Loucy (cell line): ENCODE results near the gene RUVBL1.

Experiments
- H2AFZ ChIP-seq: fragments of 200-600 bp; sonication (generic); 2 replicates; pipeline ENCODE4 v1.6.0; 2016; ENCODE audit warnings: antibody characterized with exemption, mild to moderate bottlenecking, low read length, moderate library complexity
- H3F3A ChIP-seq: fragments of 200-600 bp; 2 replicates; pipeline ENCODE4 v1.6.0; 2016; ENCODE audit warnings: antibody characterized with exemption, low read depth, mild to moderate bottlenecking
- H3K27me3 ChIP-seq: fragments of 200-600 bp; sonication (generic); 2 replicates; pipeline ENCODE4 v1.6.1; 2014; ENCODE audit warnings: low read length, mild to moderate bottlenecking; ENCODE audit not compliant: insufficient read depth, poor library complexity, severe bottlenecking
- H3K36me3 ChIP-seq: fragments of 200-600 bp; sonication (generic); 2 replicates; pipeline ENCODE4 v1.6.1; 2016; ENCODE audit warnings: low read length; ENCODE audit not compliant: insufficient read depth
- H3K4me1 ChIP-seq: fragments of 200-600 bp; sonication (generic); 2 replicates; pipeline ENCODE4 v1.5.1; 2014; ENCODE audit warnings: low read length, mild to moderate bottlenecking; ENCODE audit not compliant: insufficient read depth, poor library complexity, severe bottlenecking
- H3K4me2 ChIP-seq: fragments of 200-600 bp; sonication (generic); 2 replicates; pipeline ENCODE4 v1.6.0; 2014; ENCODE audit warnings: antibody characterized with exemption, low read length, low read depth, mild to moderate bottlenecking; ENCODE audit not compliant: poor library complexity, severe bottlenecking
- H3K4me3 ChIP-seq: fragments of 200-600 bp; sonication (generic); 2 replicates; pipeline ENCODE4 v1.5.1; 2014; ENCODE audit warnings: low read length, mild to moderate bottlenecking, mixed read lengths; ENCODE audit not compliant: poor library complexity, severe bottlenecking
- H3K79me2 ChIP-seq: fragments of 200-600 bp; sonication (generic); 2 replicates; pipeline ENCODE4 v1.6.1; 2014; ENCODE audit warnings: low read length; ENCODE audit not compliant: insufficient read depth
- H3K9ac ChIP-seq: fragments of 200-600 bp; sonication (generic); 2 replicates; pipeline ENCODE4 v1.6.0; 2014; ENCODE audit warnings: mild to moderate bottlenecking, low read depth, low read length, moderate library complexity; ENCODE audit not compliant: poor library complexity, severe bottlenecking
- H3K9me2 ChIP-seq: fragments of 200-600 bp; sonication (generic); replicated peaks from 2 replicates; pipeline ENCODE4 v1.6.1; 2016; ENCODE audit warnings: low read depth, low read length, mixed read lengths
- H3K9me3 ChIP-seq: fragments of 200-600 bp; sonication (generic); 2 replicates; pipeline ENCODE4 v1.6.1; 2014; ENCODE audit warnings: mild to moderate bottlenecking, antibody characterized with exemption, low read length, low read depth; ENCODE audit not compliant: insufficient read depth
- H4K20me1 ChIP-seq: fragments of 200-600 bp; sonication (generic); 2 replicates; pipeline ENCODE4 v1.6.0; 2014; ENCODE audit warnings: antibody characterized with exemption, low read length, mild to moderate bottlenecking; ENCODE audit not compliant: insufficient read depth, poor library complexity, severe bottlenecking
- EZH2phosphoT487 ChIP-seq: fragments of 200-600 bp; IDR thresholded peaks from 2 replicates; pipeline ENCODE4 v1.6.1; 2018; ENCODE audit warnings: antibody characterized with exemption, mild to moderate bottlenecking, moderate library complexity, borderline replicate concordance
- TF ChIP-seq, protein P1 (sequence below): fragments of 200-600 bp; sonication (generic); conservative IDR thresholded peaks from 2 replicates; pipeline ENCODE4 v1.5.1; 2014; ENCODE audit warnings: mild to moderate bottlenecking, antibody characterized with exemption, low read length

RUVBL1 gene

DNA sequence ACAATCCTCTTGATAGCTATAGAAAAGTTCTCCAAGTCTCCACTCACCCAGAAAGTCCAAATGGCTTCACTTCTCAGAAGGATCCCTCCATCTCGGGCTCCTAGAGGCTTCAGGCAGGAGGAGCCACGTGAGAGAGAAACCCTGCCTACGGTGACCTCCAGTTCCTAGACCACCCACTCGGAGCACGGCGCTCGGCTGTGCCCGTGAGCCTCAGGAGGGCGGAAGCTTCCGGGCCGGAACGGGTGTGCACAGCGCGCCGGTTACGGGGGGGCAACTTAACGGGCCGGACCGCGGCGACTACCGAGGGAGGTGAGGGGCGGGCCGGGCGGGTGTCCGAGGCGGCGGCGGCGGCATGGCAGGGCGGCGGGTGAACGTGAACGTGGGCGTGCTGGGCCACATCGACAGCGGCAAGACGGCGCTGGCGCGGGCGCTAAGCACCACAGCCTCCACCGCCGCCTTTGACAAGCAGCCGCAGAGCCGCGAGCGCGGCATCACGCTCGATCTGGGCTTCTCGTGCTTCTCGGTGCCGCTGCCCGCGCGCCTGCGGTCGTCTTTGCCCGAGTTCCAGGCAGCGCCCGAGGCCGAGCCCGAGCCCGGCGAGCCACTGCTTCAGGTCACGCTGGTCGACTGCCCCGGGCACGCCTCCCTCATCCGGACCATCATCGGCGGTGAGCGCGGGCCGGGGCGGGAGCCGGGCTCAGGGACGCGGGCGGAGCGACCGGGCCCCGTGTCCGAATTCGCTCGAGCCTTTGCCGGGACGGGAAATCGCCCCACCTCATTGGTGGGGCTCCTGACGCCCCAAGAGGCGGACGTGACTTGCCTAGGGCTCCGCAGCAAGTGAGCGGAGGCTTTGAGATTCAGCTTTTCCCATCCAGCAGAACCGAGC lies 29.8 kb upstream of the RUVBL1 start, which contains the start of gene EEFSEC:
Gene EEFSEC, plus strand, starts transcription at position 326 of the 886 bp plus-strand sequence. Its CDS starts 27 bp downstream, at position 353.
- peak within 1 kb of the TSS; percentile 84 for H2AFZ ChIP-seq
- peak within 1 kb of the TSS; percentile 73 for H3K4me2 ChIP-seq
- peak within 1 kb of the TSS; percentile 77 for H3K4me3 ChIP-seq
- H3K79me2 ChIP-seq, result peaks cover 27% of the 10 kb centered on the region
- H3K9ac ChIP-seq, result peak within 1 kb of the TSS; percentile 93
- TF ChIP-seq, protein P1, sequence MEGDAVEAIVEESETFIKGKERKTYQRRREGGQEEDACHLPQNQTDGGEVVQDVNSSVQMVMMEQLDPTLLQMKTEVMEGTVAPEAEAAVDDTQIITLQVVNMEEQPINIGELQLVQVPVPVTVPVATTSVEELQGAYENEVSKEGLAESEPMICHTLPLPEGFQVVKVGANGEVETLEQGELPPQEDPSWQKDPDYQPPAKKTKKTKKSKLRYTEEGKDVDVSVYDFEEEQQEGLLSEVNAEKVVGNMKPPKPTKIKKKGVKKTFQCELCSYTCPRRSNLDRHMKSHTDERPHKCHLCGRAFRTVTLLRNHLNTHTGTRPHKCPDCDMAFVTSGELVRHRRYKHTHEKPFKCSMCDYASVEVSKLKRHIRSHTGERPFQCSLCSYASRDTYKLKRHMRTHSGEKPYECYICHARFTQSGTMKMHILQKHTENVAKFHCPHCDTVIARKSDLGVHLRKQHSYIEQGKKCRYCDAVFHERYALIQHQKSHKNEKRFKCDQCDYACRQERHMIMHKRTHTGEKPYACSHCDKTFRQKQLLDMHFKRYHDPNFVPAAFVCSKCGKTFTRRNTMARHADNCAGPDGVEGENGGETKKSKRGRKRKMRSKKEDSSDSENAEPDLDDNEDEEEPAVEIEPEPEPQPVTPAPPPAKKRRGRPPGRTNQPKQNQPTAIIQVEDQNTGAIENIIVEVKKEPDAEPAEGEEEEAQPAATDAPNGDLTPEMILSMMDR, result no peak
- TF ChIP-seq EZH2phosphoT487, result no peak
- no peaks in the 10 kb centered on the region for H3K27me3 ChIP-seq
- H3K36me3 ChIP-seq, result no peaks in the 10 kb centered on the region; the same call in none of the 2 replicates
- H3K4me1 ChIP-seq, result peaks cover 8% of the 10 kb centered on the region
- H3K9me3 ChIP-seq, result no peaks in the 10 kb centered on the region; the same call in 1 of the 2 replicates
- no peaks in the 10 kb centered on the region for H4K20me1 ChIP-seq
- H3F3A ChIP-seq, result 0 out of 2 replicates have a peak, but pooled peaks cover 4% of the 10 kb centered on the region
- H3K9me2 ChIP-seq, result no peaks in the 10 kb centered on the region

DNA sequence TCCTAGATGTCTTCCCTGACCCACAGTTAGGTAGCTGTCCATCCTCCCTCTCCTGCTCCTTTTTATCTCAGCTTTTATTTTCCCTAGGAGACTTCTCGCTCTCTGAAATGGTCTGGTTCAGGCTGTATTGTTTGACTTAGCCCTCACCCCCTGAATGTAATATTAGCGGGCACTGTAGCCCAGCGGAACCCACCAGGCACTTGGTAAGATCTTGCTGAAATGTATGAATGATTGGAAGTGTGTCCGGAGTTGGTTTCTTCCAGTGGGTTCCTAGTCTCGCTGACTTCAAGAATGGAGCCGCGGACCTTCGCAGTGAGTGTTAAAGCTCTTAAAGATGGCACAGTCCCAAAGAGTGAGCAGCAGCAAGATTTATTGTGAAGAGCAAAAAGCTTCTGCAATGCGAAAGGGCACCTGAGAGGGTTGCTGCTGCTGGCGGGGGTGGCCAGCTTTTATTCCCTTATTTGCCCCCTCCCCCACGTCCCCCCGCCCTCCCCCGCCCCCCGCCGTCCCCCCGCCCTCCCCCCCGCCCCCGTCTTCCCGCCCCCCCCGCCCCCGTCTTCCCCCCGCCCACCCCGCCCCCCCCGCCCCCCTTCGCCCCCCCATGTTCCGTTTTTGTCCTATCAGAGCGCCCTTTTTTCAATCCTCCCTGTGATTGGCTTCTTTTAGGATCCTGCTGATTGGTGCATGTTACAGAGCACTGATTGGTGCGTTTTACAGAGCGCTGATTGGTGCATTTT lies 29.0 kb upstream of the RUVBL1 start:
- H3K27me3 ChIP-seq, result no peaks in the 10 kb centered on the region
- peak overlapping the region; percentile 84 for H2AFZ ChIP-seq
- no peaks in the 10 kb centered on the region for H4K20me1 ChIP-seq
- H3F3A ChIP-seq, result 0 out of 2 replicates have a peak, but pooled peaks cover 4% of the 10 kb centered on the region
- H3K9me3 ChIP-seq, result no peaks in the 10 kb centered on the region; the same call in 1 of the 2 replicates
- peaks cover 27% of the 10 kb centered on the region for H3K79me2 ChIP-seq
- TF ChIP-seq, protein P1, result no peak
- no peak for TF ChIP-seq EZH2phosphoT487
- H3K4me1 ChIP-seq, result peaks cover 8% of the 10 kb centered on the region
- no peaks in the 10 kb centered on the region; the same call in 1 of the 2 replicates for H3K36me3 ChIP-seq
- H3K4me3 ChIP-seq, result peak overlapping the region; percentile 77
- peak overlapping the region; percentile 60 for H3K4me2 ChIP-seq
- H3K9ac ChIP-seq, result peak overlapping the region; percentile 93
- no peaks in the 10 kb centered on the region for H3K9me2 ChIP-seq

DNA sequence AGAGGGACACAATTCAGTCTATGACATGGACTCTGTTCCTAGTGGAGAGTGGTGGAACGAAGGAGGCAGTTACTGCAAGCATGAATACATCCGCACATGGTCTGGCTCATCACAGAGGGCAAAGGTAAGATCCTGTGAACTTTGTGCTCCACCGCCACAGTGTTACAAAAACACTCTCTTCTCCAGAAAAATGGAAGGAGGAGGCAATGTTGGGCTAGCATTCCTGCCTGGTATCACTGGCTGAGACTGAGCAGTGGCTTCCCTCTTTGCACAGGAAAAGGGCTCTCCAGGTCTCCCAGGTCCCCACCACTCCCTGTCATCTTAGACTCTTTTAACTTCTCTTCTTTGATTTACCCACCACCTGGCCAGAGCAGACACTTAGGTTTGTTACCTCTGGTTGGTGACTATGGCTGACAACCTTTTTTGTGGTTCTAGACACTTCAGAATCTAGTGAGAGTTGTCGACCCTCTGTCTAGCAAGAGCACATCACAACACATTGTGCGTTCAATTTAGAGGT lies 28.2 kb upstream of the RUVBL1 start:
- H4K20me1 ChIP-seq, result no peaks in the 10 kb centered on the region
- no peak overlapping the region; the same call in 1 of the 2 replicates for H2AFZ ChIP-seq
- no peak overlapping the region for H3K4me2 ChIP-seq
- H3K9me2 ChIP-seq, result no peaks in the 10 kb centered on the region
- H3K79me2 ChIP-seq, result peaks cover 27% of the 10 kb centered on the region
- H3K4me1 ChIP-seq, result peaks cover 8% of the 10 kb centered on the region
- TF ChIP-seq, protein P1, result no peak
- TF ChIP-seq EZH2phosphoT487, result no peak
- no peak overlapping the region for H3K4me3 ChIP-seq
- no peak overlapping the region for H3K9ac ChIP-seq
- no peaks in the 10 kb centered on the region for H3K27me3 ChIP-seq
- 0 out of 2 replicates have a peak, but pooled peaks cover 4% of the 10 kb centered on the region for H3F3A ChIP-seq
- H3K36me3 ChIP-seq, result no peaks in the 10 kb centered on the region; the same call in 1 of the 2 replicates
- no peaks in the 10 kb centered on the region for H3K9me3 ChIP-seq
